ENCODE measurements around the gene DGUOK. TPM values are rescaled to one million over a fixed set of nuclear protein-coding genes. Genes with fewer than 3 reads are reported as not detected.
A peak's percentile ranks its signal among the peaks of the same experiment; 100 is the strongest.

The DGUOK gene
- total and polyA plus RNA-seq, 2 experiments from 2014 or later, result 50.9 to 116 TPM

GRCh38 chr2:73897240-73897583, 29.5 kb upstream of the DGUOK start:
- Histone ChIP-seq H3K79me2 (ENCODE audit: insufficient read depth) (no peaks in the 10 kb centered on the region), H3K9ac (no peak overlapping the region), H4K20me1 (ENCODE audit: insufficient read depth) (0 out of 2 replicates have a peak, but pooled peaks cover 6% of the 10 kb centered on the region), H3K27ac (no peak overlapping the region), H3K4me3 (no peak overlapping the region), H3F3A (ENCODE audit: insufficient read depth) (peaks cover 12% of the 10 kb centered on the region), H3K9me3 (ENCODE audit: low read depth) (no peaks in the 10 kb centered on the region), H3K4me1 (ENCODE audit: insufficient read depth) (peaks cover 13% of the 10 kb centered on the region), H3K9me2 (ENCODE audit: insufficient read depth) (no peaks in the 10 kb centered on the region), H3K36me3 (ENCODE audit: low read depth) (no peaks in the 10 kb centered on the region), H3K27me3 (replicated peaks; ENCODE audit: insufficient read depth) (peaks cover 77% of the 10 kb centered on the region), H3K4me2 (ENCODE audit: unreplicated experiment) (peak overlapping the region; percentile 25), H2AFZ (no peak overlapping the region)
- DNase-seq, result no peak
- TF ChIP-seq EZH2 (IDR thresholded peaks at IDR 0.05; ENCODE audit: insufficient read depth, poor library complexity, severe bottlenecking) (no peak), EZH2phosphoT487 (IDR thresholded peaks at IDR 0.05; ENCODE audit: insufficient read depth, low read depth) (no peak)
- in situ Hi-C loops (cut with MboI), result no loop called here
- WGBS, 2 experiments (ENCODE audit: low coverage in 1 of 2, low lambda C conversion rate in 2 of 2, missing lambda C conversion rate in 2 of 2), result 32 to 43% methylated on average over 4 of the region's 4 CpGs

- TF ChIP-seq EZH2 (IDR thresholded peaks at IDR 0.05; ENCODE audit: insufficient read depth, poor library complexity, severe bottlenecking) (no peak), EZH2phosphoT487 (IDR thresholded peaks at IDR 0.05; ENCODE audit: insufficient read depth, low read depth) (no peak)
- no peak overlapping the region for H3K27ac ChIP-seq
- no peaks in the 10 kb centered on the region for H3K79me2 ChIP-seq (ENCODE audit: insufficient read depth)
- 0 out of 2 replicates have a peak, but pooled peaks cover 6% of the 10 kb centered on the region for H4K20me1 ChIP-seq (ENCODE audit: insufficient read depth)
- H3K9ac ChIP-seq, result no peak overlapping the region
- H3K9me2 ChIP-seq (ENCODE audit: insufficient read depth), result no peaks in the 10 kb centered on the region
- peaks cover 13% of the 10 kb centered on the region for H3K4me1 ChIP-seq (ENCODE audit: insufficient read depth)
- in situ Hi-C loops (cut with MboI), result no loop called here
- 71 to 82% methylated on average over 5 to 6 of the region's 6 CpGs for WGBS, 2 experiments (ENCODE audit: low coverage in 1 of 2, low lambda C conversion rate in 2 of 2, missing lambda C conversion rate in 2 of 2)
- no peaks in the 10 kb centered on the region for H3K36me3 ChIP-seq (ENCODE audit: low read depth)
- H3K9me3 ChIP-seq (ENCODE audit: low read depth), result no peaks in the 10 kb centered on the region
- H3F3A ChIP-seq (ENCODE audit: insufficient read depth), result peaks cover 12% of the 10 kb centered on the region
- H3K4me2 ChIP-seq (ENCODE audit: unreplicated experiment), result no peak overlapping the region
- no peak overlapping the region for H2AFZ ChIP-seq
- no peak overlapping the region for H3K4me3 ChIP-seq
- DNase-seq, result no peak
- peaks cover 82% of the 10 kb centered on the region for H3K27me3 ChIP-seq (replicated peaks; ENCODE audit: insufficient read depth)
Measured at GRCh38 chr2:73897934-73898333, 28.7 kb upstream of the DGUOK start.

GRCh38 chr2:73899801-73900336, 26.8 kb upstream of the DGUOK start:
- Histone ChIP-seq H3K27ac (no peak overlapping the region), H2AFZ (no peak overlapping the region), H3K9ac (no peak overlapping the region), H4K20me1 (ENCODE audit: insufficient read depth) (0 out of 2 replicates have a peak, but pooled peaks cover 6% of the 10 kb centered on the region), H3K4me3 (no peak overlapping the region), H3K27me3 (replicated peaks; ENCODE audit: insufficient read depth) (peaks cover 69% of the 10 kb centered on the region), H3K9me3 (ENCODE audit: low read depth) (no peaks in the 10 kb centered on the region), H3K9me2 (ENCODE audit: insufficient read depth) (no peaks in the 10 kb centered on the region), H3K4me2 (ENCODE audit: unreplicated experiment) (no peak overlapping the region), H3F3A (ENCODE audit: insufficient read depth) (peaks cover 12% of the 10 kb centered on the region), H3K36me3 (ENCODE audit: low read depth) (no peaks in the 10 kb centered on the region), H3K79me2 (ENCODE audit: insufficient read depth) (no peaks in the 10 kb centered on the region), H3K4me1 (ENCODE audit: insufficient read depth) (peaks cover 13% of the 10 kb centered on the region)
- in situ Hi-C loops (cut with MboI), result no loop called here
- DNase-seq, result no peak
- no peak for TF ChIP-seq EZH2 (IDR thresholded peaks at IDR 0.05; ENCODE audit: insufficient read depth, poor library complexity, severe bottlenecking)
- TF ChIP-seq EZH2phosphoT487 (IDR thresholded peaks at IDR 0.05; ENCODE audit: insufficient read depth, low read depth), result no peak
- 63 to 75% methylated on average over 8 of the region's 8 CpGs for WGBS, 2 experiments (ENCODE audit: low coverage in 1 of 2, low lambda C conversion rate in 2 of 2, missing lambda C conversion rate in 2 of 2)

- Histone ChIP-seq H3K9me2 (ENCODE audit: insufficient read depth) (no peaks in the 10 kb centered on the region), H3K9ac (no peak overlapping the region), H3F3A (ENCODE audit: insufficient read depth) (peaks cover 3% of the 10 kb centered on the region), H3K79me2 (ENCODE audit: insufficient read depth) (no peaks in the 10 kb centered on the region), H3K4me1 (ENCODE audit: insufficient read depth) (peaks cover 11% of the 10 kb centered on the region), H4K20me1 (ENCODE audit: insufficient read depth) (0 out of 2 replicates have a peak, but pooled peaks cover 2% of the 10 kb centered on the region), H3K27ac (no peak overlapping the region), H3K36me3 (ENCODE audit: low read depth) (no peaks in the 10 kb centered on the region), H2AFZ (no peak overlapping the region), H3K9me3 (ENCODE audit: low read depth) (no peaks in the 10 kb centered on the region), H3K27me3 (replicated peaks; ENCODE audit: insufficient read depth) (peaks cover 61% of the 10 kb centered on the region), H3K4me3 (no peak overlapping the region), H3K4me2 (ENCODE audit: unreplicated experiment) (no peak overlapping the region)
- in situ Hi-C loops (cut with MboI), result no loop called here
- 73 to 84% methylated on average over 9 to 10 of the region's 10 CpGs for WGBS, 2 experiments (ENCODE audit: low coverage in 1 of 2, low lambda C conversion rate in 2 of 2, missing lambda C conversion rate in 2 of 2)
- no peak for TF ChIP-seq EZH2phosphoT487 (IDR thresholded peaks at IDR 0.05; ENCODE audit: insufficient read depth, low read depth)
- no peak for TF ChIP-seq EZH2 (IDR thresholded peaks at IDR 0.05; ENCODE audit: insufficient read depth, poor library complexity, severe bottlenecking)
- no peak for DNase-seq
Measured at GRCh38 chr2:73901143-73901542, 25.5 kb upstream of the DGUOK start.
